GM19452 (cell line): Measurements from ENCODE around the gene BFSP2.

Experiments used
- ATAC-seq: cut with Tn5 transposase; IDR thresholded peaks from one replicate; pipeline ENCODE4 v1.9.1; 2021; ENCODE audit not compliant: unreplicated experiment

The BFSP2 gene

GRCh38 chr3:133400006-133400515 lies at the start of gene BFSP2:
TSS of gene BFSP2 (plus strand) at chr3:133400056. CDS start at chr3:133400084, 28 bp downstream.
- ATAC-seq: no peak

GRCh38 chr3:133354721-133355120 lies 45.1 kb upstream of the BFSP2 start:
- ATAC-seq: no peak

GRCh38 chr3:133360476-133360875 lies 39.4 kb upstream of the BFSP2 start:
- ATAC-seq: no peak

- ATAC-seq: no peak
These were observed 38.8 kb upstream of the BFSP2 start for GRCh38 chr3:133361011-133361410.

GRCh38 chr3:133361435-133361834 lies 38.4 kb upstream of the BFSP2 start:
- ATAC-seq: no peak

GRCh38 chr3:133362539-133362938 lies 37.3 kb upstream of the BFSP2 start:
- no peak for ATAC-seq

GRCh38 chr3:133364704-133365103 lies 35.2 kb upstream of the BFSP2 start:
- ATAC-seq: no peak

GRCh38 chr3:133366921-133367320 lies 32.9 kb upstream of the BFSP2 start:
- no peak for ATAC-seq

- ATAC-seq: no peak
These were observed 32.5 kb upstream of the BFSP2 start for GRCh38 chr3:133367403-133367802.

- no peak for ATAC-seq
These were observed 31.9 kb upstream of the BFSP2 start for GRCh38 chr3:133367956-133368355.

GRCh38 chr3:133368371-133369067 lies 31.3 kb upstream of the BFSP2 start:
- no peak for ATAC-seq

GRCh38 chr3:133369068-133369440 lies 30.8 kb upstream of the BFSP2 start:
- no peak for ATAC-seq

GRCh38 chr3:133371181-133371580 lies 28.7 kb upstream of the BFSP2 start:
- ATAC-seq: no peak

- no peak for ATAC-seq
These were observed 28.2 kb upstream of the BFSP2 start for GRCh38 chr3:133371676-133372075.

- no peak for ATAC-seq
These were observed 25.0 kb upstream of the BFSP2 start for GRCh38 chr3:133374708-133375402.

- no peak for ATAC-seq
These were observed 24.5 kb upstream of the BFSP2 start for GRCh38 chr3:133375403-133375745.

GRCh38 chr3:133376810-133377209 lies 23.0 kb upstream of the BFSP2 start:
- ATAC-seq: no peak

- no peak for ATAC-seq
These were observed 22.5 kb upstream of the BFSP2 start for GRCh38 chr3:133377396-133377795.

GRCh38 chr3:133379926-133380325 lies 19.9 kb upstream of the BFSP2 start:
- ATAC-seq: no peak

GRCh38 chr3:133380481-133381225 lies 19.2 kb upstream of the BFSP2 start:
- ATAC-seq: no peak

GRCh38 chr3:133381346-133382109 lies 18.3 kb upstream of the BFSP2 start:
- no peak for ATAC-seq
